T-helper 1 cell (primary cell): ENCODE results near the gene LRRC10.

Experiments used
- DNase-seq, 5 donors: peaks; one replicate each; pipeline ENCODE4 v3.0.0-alpha.2; 2012 to 2020
- total RNA-seq, 4 donors: gene quantifications; one replicate each; lab custom pipeline; 2026; lab: John Stamatoyannopoulos, UW

LRRC10 gene, protein sequence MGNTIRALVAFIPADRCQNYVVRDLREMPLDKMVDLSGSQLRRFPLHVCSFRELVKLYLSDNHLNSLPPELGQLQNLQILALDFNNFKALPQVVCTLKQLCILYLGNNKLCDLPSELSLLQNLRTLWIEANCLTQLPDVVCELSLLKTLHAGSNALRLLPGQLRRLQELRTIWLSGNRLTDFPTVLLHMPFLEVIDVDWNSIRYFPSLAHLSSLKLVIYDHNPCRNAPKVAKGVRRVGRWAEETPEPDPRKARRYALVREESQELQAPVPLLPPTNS
- total RNA-seq: 0 reads per million in 4 donors

DNA sequence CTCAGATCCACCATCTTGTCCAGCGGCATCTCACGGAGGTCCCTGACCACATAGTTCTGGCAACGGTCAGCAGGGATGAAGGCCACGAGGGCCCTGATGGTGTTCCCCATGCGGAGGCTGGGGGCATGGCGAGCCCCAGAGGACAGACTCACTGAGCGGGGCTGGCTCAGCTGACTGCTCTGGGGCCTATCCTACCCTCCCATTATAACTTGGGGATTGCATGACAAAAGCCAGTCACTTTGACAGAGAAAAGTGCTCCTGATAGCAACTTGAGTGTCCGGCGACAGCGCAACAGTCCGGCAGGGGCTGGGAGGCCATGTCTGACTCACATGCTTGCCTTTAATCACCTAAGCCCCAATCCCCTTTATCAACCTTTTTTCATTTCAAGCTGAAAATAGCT, at the start of gene LRRC10:
Gene LRRC10, minus strand, starts transcription at position 179 of the 400 bp plus-strand sequence. Its CDS starts 69 bp downstream, at position 110.
- DNase-seq: no peak

DNA sequence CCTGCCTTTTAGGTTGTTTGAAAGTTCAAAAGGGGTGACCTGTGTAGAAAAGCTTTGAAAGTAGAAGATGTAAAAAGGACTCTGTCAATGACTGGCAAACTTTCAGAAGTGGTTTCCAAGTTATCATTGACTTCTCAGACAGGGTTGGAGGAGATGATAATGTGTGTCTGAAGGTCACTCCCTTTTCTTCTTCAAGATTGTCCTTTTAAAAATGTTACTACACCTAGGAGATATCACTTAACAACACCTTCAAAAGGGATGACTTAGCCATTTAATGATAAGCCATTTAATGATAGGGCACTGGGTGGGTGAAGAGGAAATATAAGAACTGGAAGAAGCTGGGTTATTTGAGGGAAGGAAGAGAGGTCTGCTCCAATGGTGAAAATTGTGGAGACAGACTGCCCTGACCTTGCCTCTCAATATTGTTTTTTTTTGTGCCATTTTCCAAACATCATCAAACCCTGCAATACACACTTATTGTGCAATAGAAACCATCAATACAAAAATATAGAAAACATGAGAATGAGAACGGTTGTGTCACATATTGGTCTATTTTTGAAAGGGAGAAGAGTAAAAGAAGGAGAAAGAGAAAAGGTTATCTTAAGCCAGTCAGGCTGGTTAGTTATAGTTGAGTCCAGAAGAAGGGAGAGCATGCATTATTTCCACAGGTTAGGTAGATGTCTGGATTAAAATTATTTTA, 49.6 kb upstream of the LRRC10 start:
- DNase-seq: no peak

DNA sequence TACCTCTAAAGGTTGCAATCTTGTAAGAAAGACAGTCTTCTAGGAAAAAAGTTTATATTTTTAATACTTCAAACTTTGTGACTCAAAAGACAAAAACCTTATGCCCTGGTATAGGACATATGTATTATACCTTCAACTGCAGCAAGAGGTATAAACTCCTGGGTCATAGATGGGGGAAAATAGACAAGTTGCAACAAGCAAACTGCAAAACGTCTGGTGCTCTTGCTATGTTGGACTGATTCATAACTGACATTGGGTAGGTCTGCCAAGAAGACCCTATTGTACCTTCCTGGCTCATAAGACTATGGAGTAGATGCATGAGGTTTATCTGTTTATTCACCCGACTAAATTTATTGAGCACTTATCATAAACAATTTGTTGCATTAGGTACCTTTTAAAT, 47.5 kb upstream of the LRRC10 start:
- DNase-seq: no peak

DNA sequence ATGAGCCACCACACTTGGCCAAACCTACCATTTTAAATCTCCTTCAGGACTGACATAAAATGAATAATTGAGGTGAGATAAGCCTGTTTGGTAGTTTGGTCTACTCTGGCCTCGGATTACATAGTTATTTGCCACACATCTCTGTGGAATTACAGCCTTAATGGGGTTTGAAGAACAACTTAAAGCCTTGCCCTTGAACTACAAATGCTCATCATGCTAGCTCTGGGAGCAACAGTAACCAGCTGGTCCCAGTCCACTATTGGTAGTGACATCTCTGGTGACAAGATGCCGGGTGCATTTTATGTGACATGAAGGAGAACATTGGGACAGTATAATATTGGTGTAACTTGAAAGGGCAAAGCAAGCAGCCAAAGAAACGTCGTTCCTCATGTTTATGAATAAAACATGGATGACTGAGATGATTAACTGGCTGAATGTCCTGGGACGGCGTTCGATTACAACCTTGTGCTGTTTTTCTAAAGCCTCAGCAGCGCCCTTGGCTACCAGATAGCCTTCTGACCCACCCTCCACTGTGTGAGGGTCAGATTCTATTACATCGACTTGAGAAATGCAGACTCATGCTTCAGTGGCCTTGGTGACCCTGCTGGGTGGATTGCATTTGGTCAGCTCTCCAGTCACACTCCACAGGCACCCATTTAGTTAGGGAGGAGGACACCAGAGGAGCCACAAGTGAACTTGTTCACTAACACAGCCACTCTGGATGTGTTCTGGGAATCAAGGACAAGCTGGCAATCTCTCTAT, 46.9 kb upstream of the LRRC10 start:
- DNase-seq: no peak

DNA sequence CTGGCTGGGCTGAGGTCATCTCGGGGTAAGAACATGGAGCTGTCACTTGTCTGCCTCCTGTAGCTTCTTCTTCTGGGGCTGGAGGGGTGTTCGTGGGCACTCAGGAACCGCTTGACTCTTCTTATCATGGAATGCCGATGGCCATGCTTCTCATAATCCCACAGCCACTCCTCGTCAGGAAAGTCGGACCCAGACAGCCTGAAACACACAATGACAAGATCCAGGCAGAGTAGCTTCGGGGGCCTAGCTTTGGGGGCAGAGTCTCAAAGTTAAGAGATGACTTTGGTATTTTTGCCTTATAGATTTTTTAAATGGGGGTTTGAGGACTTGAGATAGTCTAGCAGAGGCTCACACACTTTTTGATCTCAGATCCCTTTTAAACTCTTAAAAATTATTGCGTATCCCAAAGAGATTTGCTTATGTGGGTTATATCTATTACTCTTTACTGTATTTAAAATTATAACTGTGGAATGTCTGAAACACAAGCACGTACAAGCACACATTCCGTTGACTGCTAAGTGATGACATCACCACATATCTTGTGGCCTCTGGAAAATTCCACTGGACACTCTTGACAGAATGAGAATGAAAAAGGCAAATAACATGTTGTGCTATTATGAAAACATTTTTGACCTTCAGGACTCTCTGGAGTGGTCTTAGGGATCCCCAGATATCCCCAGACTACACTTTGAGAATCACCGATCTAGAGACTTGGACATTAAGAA, 45.1 kb upstream of the LRRC10 start:
- no peak for DNase-seq

DNA sequence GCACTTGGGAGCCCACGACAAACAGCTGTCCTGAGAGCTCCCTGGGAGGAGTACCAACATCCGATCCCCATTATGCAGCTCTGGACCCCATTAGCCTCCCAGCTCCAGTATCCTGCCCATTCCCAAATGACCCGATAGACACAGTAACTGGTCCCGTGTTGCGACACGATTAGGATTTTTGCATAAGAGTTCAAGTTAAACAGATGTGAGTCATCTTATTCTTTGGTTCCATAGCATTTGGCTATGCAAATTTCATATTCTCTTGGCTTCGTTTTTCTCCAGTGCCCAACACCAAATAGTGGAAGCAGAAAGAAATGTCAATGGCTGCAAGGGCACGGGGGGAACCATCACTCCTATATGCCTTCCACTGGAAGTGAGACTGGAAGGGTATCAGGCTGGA, 43.0 kb upstream of the LRRC10 start:
- DNase-seq: no peak

DNA sequence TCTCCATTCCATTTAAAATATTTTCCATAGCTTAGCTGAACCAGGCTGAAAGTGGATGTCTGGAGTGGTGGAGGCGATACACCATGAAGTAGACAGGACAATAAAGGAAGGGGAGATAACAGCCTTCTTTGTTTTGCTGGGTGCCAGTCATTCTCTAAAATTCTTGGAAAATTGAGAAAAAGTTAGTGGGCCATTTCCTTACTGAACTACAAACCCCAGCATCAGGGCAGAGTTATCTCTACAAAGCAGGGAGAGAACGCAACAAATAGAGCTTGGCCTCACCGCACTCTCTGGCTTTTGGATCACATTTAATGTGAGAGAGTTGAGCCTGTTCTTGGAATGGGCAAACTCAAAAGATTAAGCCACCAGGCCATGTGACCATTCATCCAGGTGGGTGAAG, 41.2 kb upstream of the LRRC10 start:
- no peak for DNase-seq

DNA sequence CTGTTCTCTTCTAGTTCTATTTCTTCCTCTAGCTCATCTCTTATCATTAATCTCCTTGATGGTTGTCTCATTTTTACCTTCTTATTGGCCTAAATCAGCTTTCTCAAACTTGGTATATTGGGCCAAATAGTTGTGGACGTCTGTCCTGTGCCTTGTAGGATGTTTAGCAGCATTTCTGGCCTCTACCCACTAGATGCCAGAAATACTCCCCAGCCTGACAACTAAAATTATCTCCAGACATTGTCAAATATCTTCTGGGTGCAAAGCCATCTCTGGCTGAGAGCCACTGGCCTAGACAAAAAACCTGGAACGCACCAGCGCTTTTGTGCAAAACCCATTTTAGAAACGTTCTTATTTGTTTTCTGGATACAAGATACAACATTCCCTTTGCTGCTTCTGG, 38.8 kb upstream of the LRRC10 start:
- DNase-seq: no peak

DNA sequence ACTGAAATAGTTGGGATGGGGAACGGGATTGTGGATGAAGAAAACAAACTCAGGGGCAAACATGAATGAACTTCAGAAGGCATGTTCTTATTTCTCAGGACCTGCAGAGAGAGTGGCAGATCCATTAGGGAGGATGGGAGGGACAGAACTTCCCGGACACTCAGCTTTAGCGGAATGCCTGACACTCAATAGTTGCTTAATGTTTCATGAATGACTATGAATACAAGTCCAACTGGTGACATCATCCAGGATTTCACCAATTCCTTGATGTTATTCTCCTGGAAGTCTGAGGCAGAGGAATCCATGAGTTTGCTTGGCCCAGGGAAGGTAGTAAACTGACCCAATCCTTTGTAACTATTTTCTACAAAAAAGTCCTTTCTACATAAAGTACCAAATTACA, 37.8 kb upstream of the LRRC10 start:
- DNase-seq: no peak

DNA sequence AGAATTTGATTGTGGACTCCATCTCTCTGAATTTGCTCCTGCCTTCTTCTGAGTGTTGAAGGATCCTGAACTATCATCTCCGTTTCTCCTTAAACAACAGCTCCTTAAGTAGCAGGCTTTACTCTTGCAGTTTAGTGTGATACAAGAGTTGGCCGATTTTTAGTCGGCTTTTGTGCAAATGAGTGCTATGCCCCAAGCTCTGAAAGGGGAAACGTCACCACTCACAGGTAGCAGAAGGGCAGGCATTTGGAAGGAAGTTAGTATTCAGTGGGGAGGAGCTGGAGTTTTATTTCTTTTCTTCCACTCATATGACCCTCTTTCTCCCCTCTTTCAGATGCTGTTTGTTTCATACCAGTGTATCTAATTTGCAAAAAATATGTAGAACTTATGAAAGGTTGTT, 36.5 kb upstream of the LRRC10 start:
- no peak for DNase-seq

DNA sequence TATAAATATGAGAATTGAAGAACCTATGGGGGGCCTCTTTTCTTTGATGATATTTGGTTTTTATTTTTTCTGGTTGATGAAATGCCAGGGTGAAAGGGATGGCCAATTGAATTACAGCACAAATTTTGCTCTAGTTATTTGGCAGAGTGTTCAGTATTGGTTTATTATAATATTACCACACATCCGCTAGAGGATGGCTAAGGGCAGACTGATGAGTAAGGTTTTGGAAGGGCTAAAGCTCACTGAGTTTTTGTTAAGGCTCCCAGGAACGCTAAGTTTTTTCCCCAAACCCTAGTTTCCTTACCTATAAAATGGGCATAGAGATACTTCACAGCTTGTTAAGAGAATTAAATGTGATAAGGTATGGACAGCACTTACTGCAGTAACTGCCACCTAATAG, 34.3 kb upstream of the LRRC10 start:
- no peak for DNase-seq

DNA sequence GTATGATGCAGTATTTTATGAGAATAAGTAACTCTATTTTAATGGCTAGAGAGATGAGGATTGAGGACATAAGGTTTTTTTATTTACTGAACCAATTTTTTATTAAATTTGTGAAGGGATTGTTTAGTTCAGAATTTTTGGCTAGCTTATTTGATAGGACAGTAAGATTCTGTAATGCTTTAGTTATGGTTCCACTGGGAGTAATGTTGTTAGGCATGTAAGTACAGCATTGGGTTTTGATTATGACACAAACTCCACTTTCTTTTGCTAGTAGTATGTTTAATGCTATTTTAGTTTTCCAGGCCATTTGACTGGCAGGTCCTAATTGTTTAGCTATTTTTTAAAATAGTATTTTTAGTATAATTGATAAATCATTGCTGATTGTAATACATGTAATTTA, 33.8 kb upstream of the LRRC10 start:
- DNase-seq: no peak

DNA sequence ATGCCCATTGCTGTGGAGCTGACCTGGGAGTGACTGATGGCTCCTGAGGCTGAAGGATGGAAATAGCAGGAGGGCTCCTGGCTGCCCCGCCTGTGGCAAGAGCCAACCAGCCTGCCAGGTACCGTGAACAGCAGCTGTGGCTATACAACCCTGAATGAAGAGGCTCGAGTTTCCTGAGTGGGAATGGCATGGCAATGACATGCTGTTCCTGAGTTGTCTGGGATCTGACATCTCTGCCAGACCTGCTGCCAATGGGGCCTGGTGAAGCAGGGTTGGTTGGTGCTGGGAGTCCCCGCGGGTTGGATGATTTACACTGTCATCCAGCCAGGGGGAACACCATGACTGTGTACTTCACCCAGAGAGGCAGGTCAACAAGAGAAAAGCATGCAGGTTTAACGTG, 31.8 kb upstream of the LRRC10 start:
- no peak for DNase-seq

DNA sequence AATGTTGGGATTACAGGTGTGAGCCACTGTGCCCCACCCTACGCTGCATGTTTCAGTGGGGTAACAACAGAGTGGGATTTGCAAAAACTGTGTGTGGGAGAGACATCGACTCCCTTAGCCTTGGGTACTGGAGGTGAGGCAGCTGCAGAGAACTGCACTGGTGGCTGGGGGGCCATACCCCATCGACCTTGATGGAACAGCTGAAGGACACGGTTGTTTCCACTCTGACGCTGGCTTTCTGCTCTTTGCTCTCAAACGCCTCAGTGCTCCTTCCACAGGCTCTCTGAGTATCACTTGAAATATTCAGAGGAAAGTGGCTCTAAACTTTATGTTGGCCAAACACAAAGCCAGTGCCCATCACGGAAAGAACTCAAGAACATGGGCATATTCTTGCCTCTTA, 30.8 kb upstream of the LRRC10 start:
- DNase-seq: no peak

DNA sequence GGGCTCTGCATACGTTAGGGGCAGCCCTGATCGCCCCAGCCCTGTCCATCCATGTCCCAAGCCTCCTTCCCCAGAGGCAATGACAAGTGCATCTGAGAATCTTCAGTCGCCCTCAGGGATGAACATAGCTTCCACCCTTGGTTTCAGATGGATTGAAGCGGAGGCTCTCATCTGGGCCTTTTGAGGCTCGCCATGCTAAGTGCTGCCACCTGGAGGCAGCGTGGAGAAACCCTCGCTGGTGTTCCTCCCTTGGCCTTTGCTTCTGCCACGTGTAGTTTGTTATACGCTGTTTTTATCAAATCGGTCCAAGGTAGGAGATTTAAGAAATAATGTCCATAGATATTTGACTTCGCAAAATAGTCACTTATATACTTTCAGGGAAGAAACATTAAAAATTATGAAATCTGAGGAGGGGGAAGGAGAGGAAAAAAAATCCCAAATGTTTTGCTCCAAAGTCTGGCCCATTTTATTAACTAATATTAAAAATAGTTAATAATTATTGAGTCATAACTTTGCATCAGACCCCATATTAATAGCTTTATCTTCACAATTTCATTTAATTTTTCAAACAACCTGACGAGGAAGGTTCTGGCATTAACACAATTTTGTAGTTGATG, 28.8 kb upstream of the LRRC10 start:
- peak; percentile 19 to 58 (median 36) for DNase-seq

DNA sequence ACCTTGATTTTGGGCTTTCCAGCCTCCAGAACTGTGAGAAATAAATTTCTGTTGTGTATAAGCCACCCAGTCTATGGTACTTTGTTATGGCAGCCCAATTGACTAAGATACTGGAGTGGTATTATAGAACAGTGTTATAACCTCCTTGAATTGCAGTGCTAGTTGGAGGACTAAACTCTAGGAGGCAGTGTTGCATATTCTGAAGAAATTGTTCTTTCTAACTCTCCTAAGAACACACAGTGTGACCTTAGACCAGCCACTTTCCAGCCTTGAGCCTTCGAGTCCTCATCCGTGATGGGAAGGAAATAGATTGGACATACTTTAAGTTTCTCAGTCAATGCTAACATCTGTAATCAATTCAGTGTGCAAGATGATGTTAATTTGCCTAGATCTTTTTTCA, 22.4 kb upstream of the LRRC10 start:
- DNase-seq: no peak

DNA sequence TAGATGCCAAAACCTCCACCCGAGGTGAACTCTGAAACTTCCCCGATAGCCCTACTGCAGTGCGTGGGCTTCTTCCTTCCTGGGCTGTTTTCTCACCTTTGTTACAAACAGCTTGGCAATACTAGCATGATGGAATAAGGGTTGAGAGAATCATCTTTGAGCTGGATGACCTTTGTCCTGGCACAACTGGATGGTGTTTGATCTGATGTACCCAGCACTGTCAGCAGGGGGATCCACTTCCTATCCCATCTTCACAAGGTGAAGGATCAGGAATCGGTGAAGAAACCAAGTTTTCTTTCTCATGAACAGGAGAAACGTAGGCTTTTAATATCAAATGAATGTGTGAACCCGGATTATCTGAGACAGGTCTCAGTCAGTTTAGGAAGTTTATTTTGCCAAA, 19.5 kb upstream of the LRRC10 start:
- no peak for DNase-seq

DNA sequence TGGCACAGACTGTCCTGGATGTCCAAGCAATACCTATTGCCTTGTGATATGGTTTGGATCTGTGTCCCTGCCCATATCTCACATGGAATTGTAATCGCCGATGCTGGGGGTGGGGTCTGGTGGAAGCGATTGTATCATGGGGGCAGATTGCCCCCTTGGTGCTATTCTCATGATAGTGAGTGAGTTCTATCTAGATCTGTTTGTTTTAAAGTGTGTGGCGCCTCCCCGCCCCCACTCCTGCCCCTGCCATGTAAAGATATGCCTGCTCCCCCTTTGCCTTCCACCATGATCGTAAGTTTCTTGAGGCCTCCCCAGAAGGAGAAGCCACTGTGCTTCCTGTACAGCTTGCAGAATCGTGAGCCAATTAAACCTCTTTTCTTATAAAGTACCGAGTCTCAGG, 16.8 kb upstream of the LRRC10 start:
- no peak for DNase-seq

DNA sequence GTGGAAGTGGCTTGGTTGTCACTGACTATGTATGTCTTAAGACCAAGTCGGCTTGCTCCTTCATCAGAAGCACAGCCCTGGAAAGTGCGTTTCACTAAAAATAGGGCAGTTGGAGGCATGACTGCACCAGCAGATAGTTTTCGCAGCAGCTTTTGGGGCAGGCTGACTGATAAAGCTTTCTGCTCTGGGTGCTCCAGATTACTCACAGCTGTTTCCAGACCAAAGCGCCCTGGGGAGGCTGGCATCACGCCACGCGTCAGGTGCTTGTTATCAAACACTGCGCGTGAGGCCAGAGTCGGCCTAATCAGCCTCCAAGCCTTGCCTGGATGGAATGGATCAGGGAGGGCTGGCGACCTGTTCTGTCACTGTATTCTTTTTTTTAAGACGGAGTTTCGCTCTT, 13.3 kb upstream of the LRRC10 start:
- no peak for DNase-seq

DNA sequence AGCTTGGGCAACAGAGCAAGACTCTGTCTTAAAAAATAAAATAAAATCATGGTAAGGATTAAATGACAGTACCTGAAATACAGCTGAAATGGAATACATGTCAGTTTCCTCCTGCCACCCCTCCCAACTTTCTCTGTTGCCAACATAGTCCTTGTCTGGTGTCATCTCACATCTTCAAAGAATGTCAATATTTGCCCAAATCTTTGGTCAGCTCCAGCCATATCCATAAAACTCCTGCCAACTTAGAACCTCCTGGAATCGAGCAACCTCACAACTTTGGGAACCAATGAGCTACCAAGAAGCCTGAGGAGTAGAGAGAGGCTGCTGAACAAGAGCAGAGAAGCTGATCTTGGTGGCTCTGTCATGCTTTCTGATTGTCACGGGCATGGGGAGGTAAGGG, 10.8 kb upstream of the LRRC10 start:
- no peak for DNase-seq

DNA sequence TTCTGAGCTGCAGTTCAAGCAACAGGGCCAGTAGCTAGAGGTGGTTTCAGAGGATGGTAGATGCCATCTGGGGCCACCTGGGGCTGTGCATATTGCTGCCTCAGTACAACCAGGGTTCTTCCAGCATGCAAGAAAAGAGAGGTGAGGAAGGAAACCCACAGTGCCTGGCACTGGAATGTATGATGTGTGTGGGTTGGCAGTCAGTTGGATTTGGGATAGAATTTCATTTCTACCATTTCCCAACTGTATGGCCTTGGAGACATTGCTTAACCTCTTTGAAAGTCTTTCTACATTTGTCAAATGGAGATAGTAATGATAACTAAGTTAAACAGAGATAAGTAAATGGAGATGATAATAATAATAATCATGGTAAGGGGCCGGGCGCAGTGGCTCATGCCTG, 10.2 kb upstream of the LRRC10 start:
- DNase-seq: no peak

DNA sequence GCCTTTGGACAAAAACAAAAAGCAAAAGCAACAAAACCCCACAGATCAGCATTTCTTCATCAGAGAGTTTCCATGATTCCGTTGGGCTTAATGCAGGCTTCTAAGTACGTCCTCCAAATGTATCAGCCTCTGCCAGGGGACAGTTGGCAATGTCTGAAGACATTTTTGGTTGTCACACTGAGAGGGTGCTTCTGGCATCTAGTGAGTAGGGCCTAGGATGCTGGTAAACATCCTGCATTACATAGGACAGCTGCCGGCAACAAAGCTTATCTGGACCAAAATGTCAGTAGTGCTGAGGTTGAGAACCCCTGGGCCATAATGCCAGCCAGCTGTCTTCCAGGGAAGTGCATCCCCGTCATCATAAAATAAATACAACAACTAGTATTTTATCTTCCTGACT, 9.4 kb upstream of the LRRC10 start:
- no peak for DNase-seq

DNA sequence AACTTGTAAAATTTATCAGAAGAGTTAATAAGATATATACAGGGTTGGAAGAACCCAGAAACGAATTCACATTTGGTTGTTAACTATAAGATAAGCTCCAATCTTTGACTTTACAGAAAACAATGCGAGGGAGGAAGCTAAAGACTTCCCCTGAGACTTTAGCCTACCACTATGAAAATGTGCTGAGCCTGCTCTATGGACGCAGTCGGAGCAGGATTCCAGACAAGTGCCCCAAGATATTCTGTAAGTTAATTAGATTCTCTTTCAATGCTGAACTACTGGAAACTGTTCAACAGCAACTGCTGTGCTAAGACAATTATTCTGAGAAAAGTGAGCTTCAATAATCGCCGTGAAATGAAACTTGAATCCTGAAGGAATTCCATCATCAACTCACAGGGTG, 8.3 kb upstream of the LRRC10 start:
- DNase-seq: no peak
